ENCODE measurements around the gene ZSCAN20.
A peak's percentile ranks its signal among the peaks of the same experiment; 100 is the strongest.

The ZSCAN20 gene
- total RNA-seq = 2.3 to 7.9 (median 5.5) reads per million in 4 donors

- peak; percentile 55 to 87 (median 68) for DNase-seq
Measured at GRCh38 chr1:33472269-33472980, at the start of gene ZSCAN20. ZSCAN20 (plus strand) TSS chr1:33472645; CDS start chr1:33479289, 6,644 bp downstream.

GRCh38 chr1:33424205-33424604, 48.2 kb upstream of the ZSCAN20 start:
- no peak for DNase-seq

GRCh38 chr1:33424610-33425009, 47.8 kb upstream of the ZSCAN20 start:
- no peak for DNase-seq

GRCh38 chr1:33425900-33426299, 46.5 kb upstream of the ZSCAN20 start:
- DNase-seq = no peak

GRCh38 chr1:33426916-33427315, 45.5 kb upstream of the ZSCAN20 start:
- no peak for DNase-seq

GRCh38 chr1:33428661-33429060, 43.8 kb upstream of the ZSCAN20 start:
- DNase-seq = no peak

GRCh38 chr1:33429332-33429731, 43.1 kb upstream of the ZSCAN20 start:
- DNase-seq = no peak

- peak in 1 of 5 donors; percentile 0 for DNase-seq
Measured at GRCh38 chr1:33429856-33430691, 42.4 kb upstream of the ZSCAN20 start.

- peak; percentile 69 to 92 (median 86) for DNase-seq
Measured at GRCh38 chr1:33430692-33431593, 41.5 kb upstream of the ZSCAN20 start, which contains the start of gene PHC2. PHC2 (minus strand) TSS chr1:33431095; CDS start chr1:33375539, 55,556 bp downstream.

- DNase-seq = no peak
Measured at GRCh38 chr1:33433509-33434362, 38.7 kb upstream of the ZSCAN20 start.

- DNase-seq = no peak
Measured at GRCh38 chr1:33434363-33434750, 38.1 kb upstream of the ZSCAN20 start.

GRCh38 chr1:33435096-33435820, 37.2 kb upstream of the ZSCAN20 start:
- DNase-seq = no peak

GRCh38 chr1:33436557-33437285, 35.7 kb upstream of the ZSCAN20 start:
- DNase-seq = no peak

GRCh38 chr1:33438364-33439160, 33.9 kb upstream of the ZSCAN20 start:
- DNase-seq = no peak

GRCh38 chr1:33439662-33440061, 32.8 kb upstream of the ZSCAN20 start:
- DNase-seq = no peak

- no peak for DNase-seq
Measured at GRCh38 chr1:33441088-33441745, 31.2 kb upstream of the ZSCAN20 start.

- no peak for DNase-seq
Measured at GRCh38 chr1:33442141-33442540, 30.3 kb upstream of the ZSCAN20 start.

- DNase-seq = no peak
Measured at GRCh38 chr1:33443080-33443704, 29.3 kb upstream of the ZSCAN20 start.

All from T-helper 1 cell (primary cell).